Endothelial cell (in vitro differentiated cells): ENCODE measurements around the gene TMUB2. TPM values are rescaled to one million over a fixed set of nuclear protein-coding genes. Genes with fewer than 3 reads are reported as not detected.

Experiments used
- DNase-seq: peaks from one replicate; pipeline ENCODE4 v3.0.0; 2021; ENCODE audit warnings: low spot score
- H3K27ac Mint-ChIP-seq: one replicate; pipeline ENCODE4 v1.8.0; 2021; ENCODE audit warnings: mixed read lengths, inconsistent platforms; ENCODE audit not compliant: unreplicated experiment
- H3K27me3 Mint-ChIP-seq: one replicate; pipeline ENCODE4 v1.8.0; 2021; ENCODE audit warnings: mild to moderate bottlenecking, moderate library complexity, mixed read lengths, inconsistent platforms; ENCODE audit not compliant: unreplicated experiment
- H3K36me3 Mint-ChIP-seq: one replicate; pipeline ENCODE4 v1.8.0; 2021; ENCODE audit warnings: mild to moderate bottlenecking, low read depth, mixed read lengths, inconsistent platforms; ENCODE audit not compliant: unreplicated experiment
- H3K4me1 Mint-ChIP-seq: one replicate; pipeline ENCODE4 v1.8.0; 2021; ENCODE audit warnings: mild to moderate bottlenecking, mixed read lengths, inconsistent platforms; ENCODE audit not compliant: unreplicated experiment
- H3K4me3 Mint-ChIP-seq: one replicate; pipeline ENCODE4 v1.8.0; 2021; ENCODE audit warnings: mild to moderate bottlenecking, mixed read lengths, inconsistent platforms; ENCODE audit not compliant: unreplicated experiment
- H3K9me3 Mint-ChIP-seq: one replicate; pipeline ENCODE4 v1.8.0; 2021; ENCODE audit warnings: mixed read lengths, inconsistent platforms; ENCODE audit not compliant: unreplicated experiment
- total RNA-seq: library from RNA; stranded (reverse); fragmentation: NEBNext Ultra II Directional; extraction: Animal tissue kit (Norgen Biotek cat#: 25700); gene quantifications from one replicate; pipeline ENCODE4 v1.2.1, GENCODE V29; 2021; ENCODE audit not compliant: unreplicated experiment
- TF ChIP-seq, protein P1 (sequence below): fragments of 200-600 bp; sonication (generic); IDR thresholded peaks from one replicate; pipeline ENCODE4 v1.5.0; 2021; ENCODE audit warnings: antibody characterized with exemption; ENCODE audit not compliant: unreplicated experiment

Gene TMUB2
- total RNA-seq, 1 donor from 2014 or later, result 39.2 TPM

- H3K27ac Mint-ChIP-seq, result no peak overlapping the region
- peak overlapping the region; percentile 88 for H3K4me3 Mint-ChIP-seq
- peaks cover 31% of the 10 kb centered on the region for H3K4me1 Mint-ChIP-seq
- TF ChIP-seq, protein P1, sequence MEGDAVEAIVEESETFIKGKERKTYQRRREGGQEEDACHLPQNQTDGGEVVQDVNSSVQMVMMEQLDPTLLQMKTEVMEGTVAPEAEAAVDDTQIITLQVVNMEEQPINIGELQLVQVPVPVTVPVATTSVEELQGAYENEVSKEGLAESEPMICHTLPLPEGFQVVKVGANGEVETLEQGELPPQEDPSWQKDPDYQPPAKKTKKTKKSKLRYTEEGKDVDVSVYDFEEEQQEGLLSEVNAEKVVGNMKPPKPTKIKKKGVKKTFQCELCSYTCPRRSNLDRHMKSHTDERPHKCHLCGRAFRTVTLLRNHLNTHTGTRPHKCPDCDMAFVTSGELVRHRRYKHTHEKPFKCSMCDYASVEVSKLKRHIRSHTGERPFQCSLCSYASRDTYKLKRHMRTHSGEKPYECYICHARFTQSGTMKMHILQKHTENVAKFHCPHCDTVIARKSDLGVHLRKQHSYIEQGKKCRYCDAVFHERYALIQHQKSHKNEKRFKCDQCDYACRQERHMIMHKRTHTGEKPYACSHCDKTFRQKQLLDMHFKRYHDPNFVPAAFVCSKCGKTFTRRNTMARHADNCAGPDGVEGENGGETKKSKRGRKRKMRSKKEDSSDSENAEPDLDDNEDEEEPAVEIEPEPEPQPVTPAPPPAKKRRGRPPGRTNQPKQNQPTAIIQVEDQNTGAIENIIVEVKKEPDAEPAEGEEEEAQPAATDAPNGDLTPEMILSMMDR, result no peak
- no peak for DNase-seq
- peaks cover 29% of the 10 kb centered on the region for H3K27me3 Mint-ChIP-seq
- peaks cover 32% of the 10 kb centered on the region for H3K36me3 Mint-ChIP-seq
- no peaks in the 10 kb centered on the region for H3K9me3 Mint-ChIP-seq
Measured at GRCh38 chr17:44217738-44218343, 31.1 kb downstream of the TMUB2 start.

DNA sequence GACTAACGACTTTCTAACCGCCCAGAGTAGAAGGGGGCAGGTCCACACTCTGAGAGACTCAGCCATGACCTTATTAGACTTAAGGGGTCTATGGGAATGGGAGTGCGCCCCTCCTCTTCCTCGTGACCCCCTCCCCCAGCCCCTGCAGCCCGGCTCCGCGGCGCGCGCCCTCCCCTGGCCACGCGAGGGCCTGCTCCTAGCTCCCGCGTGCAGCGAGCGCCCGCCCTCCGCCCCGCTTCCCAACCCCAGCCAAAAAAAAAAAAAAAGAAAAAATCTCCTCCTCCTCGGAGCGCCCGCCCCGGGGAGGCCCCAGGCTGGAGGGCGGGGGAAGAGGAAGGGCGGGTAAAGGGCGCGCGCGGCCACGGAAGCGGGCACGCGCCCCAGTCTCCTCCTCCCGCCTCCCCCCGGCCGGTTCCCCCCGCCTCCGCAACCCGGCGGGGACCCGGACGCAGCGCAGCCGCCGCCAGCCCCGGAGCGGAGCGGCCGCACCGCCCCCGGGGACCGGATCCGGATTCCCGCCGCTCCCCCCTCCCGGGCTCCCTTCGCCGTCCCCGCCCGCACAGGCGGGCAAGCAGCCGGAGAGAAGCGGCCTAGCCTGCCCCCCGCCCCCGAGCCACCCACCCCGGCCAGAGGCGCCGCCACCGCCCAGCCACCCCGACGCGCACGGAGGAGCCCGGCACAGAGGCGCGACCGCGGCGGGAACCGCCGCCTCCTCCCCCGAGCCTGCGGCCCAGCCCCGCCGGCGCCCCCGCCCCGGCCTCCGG, 31.8 kb downstream of the TMUB2 start:
- H3K4me3 Mint-ChIP-seq, result peak overlapping the region; percentile 88
- no peaks in the 10 kb centered on the region for H3K9me3 Mint-ChIP-seq

DNA sequence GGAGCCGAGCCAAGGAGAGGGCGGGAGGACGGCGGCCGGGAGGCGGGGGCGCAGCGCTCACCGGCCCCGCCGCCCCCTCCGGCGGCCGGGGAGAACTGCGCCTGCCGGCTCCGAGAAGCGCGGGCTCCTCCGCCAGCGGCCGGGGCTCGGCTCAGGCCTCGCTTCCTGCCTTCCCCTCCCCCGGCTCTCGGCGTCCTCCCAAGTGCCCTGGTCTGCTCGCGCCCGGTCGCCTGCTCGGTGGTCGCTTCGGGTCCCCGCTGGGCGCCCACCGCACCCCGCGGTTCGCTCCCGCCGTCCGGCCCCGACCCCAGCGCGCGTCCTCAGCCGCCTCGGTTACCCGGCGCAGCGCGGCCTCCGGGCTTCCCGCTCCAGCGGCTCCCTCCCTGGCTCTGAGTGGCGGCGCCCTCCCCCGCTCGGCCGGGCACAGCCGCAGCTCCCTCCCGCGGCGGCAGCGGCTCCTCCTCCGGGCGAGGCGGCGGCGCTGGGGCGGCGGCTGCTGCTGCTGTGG, 32.4 kb downstream of the TMUB2 start:
- Mint-ChIP-seq H3K9me3 (no peaks in the 10 kb centered on the region), H3K27me3 (peaks cover 26% of the 10 kb centered on the region), H3K4me3 (no peak overlapping the region), H3K36me3 (peaks cover 25% of the 10 kb centered on the region), H3K4me1 (peaks cover 32% of the 10 kb centered on the region), H3K27ac (no peak overlapping the region)
- TF ChIP-seq, protein P1, result peak; percentile 49
- peak; percentile 79 for DNase-seq

More for the DNA sequence above, 31.8 kb downstream of the TMUB2 start:
- TF ChIP-seq, protein P1, result no peak
- peaks cover 35% of the 10 kb centered on the region for H3K4me1 Mint-ChIP-seq
- DNase-seq, result peak; percentile 79
- no peak overlapping the region for H3K27ac Mint-ChIP-seq
- H3K27me3 Mint-ChIP-seq, result peaks cover 26% of the 10 kb centered on the region
- peaks cover 32% of the 10 kb centered on the region for H3K36me3 Mint-ChIP-seq

- H3K9me3 Mint-ChIP-seq, result no peaks in the 10 kb centered on the region
- H3K36me3 Mint-ChIP-seq, result peaks cover 20% of the 10 kb centered on the region
- H3K27me3 Mint-ChIP-seq, result peaks cover 25% of the 10 kb centered on the region
- DNase-seq, result peak; percentile 61
- H3K27ac Mint-ChIP-seq, result peak within 1 kb of the TSS; percentile 36
- peaks cover 31% of the 10 kb centered on the region for H3K4me1 Mint-ChIP-seq
- peak within 1 kb of the TSS; percentile 93 for H3K4me3 Mint-ChIP-seq
- TF ChIP-seq, protein P1, result no peak
Measured at GRCh38 chr17:44219616-44220212, 32.9 kb downstream of the TMUB2 start, which contains the start of gene UBTF. Gene UBTF (minus strand): TSS chr17:44219675. CDS start chr17:44218229, 1,446 bp downstream.
